SH-SY5Y (cell line): ENCODE results near the gene SPAG4.

Experiments
- GATA2 ChIP-seq: IDR thresholded peaks from 2 replicates; pipeline ENCODE4 v1.6.1; 2011; ENCODE audit warnings: mild to moderate bottlenecking, low read depth, low read length
- GATA3 ChIP-seq: IDR thresholded peaks from 2 replicates; pipeline ENCODE4 v1.6.1; 2011; ENCODE audit warnings: low read depth, mild to moderate bottlenecking, low read length, moderate library complexity

- no peak for TF ChIP-seq GATA3
- TF ChIP-seq GATA2, result no peak
These were observed 44.7 kb downstream of the SPAG4 start for GRCh38 chr20:35660122-35660937.
